ENCODE data around the gene COQ2. TPM values are rescaled to one million over a fixed set of nuclear protein-coding genes. Genes with fewer than 3 reads are reported as not detected.

Gene COQ2
- total and polyA plus RNA-seq, 11 donors: 10.4 to 26.3 (median 22.0) TPM

DNA sequence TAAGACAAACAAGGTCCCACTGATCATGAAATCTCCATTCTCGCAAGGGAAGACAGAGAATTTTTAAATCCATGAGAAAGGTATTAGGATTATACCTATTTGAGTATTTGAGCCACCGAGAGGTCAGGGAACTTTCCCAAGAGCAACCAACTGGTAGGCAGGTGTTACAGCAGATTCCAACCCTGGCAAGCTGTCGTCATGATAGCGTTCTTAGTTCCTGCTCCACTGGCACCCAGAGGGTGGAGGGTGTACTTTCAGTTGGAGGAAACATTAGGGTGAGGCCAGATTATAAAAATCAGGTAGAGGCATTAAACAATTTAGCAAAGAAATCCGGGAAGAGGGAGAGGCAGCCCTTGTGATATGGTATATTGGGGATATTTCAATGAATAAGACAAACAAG is 23.3 kb downstream of the COQ2 start:
- Histone ChIP-seq H3K4me1 (peaks cover 0 to 17% (median 0%) of the 10 kb centered on the region in 12 donors), H3K9me3 (no peaks in the 10 kb centered on the region), H3K27me3 (no peaks in the 10 kb centered on the region), H3K36me3 (peaks cover 0 to 46% (median 22%) of the 10 kb centered on the region in 9 donors), H3K27ac (no peak overlapping the region), H3K4me3 (no peak overlapping the region)
- DNase-seq (no peak), ATAC-seq (no peak)
- intact Hi-C loops (cut with DNase I): loop anchor here in 8 of 10 donors (2.0 to 10.0 kb wide), 4 partner anchors 189 to 799 kb away; no protein-coding TSS in a partner anchor
- no peak for TF ChIP-seq CTCF (IDR thresholded peaks at IDR 0.05)
- TF ChIP-seq POLR2A (IDR thresholded peaks at IDR 0.05): no peak
- 93 to 95% (median 94%) methylated on average over 5 of the region's 5 CpGs for WGBS, 4 donors

DNA sequence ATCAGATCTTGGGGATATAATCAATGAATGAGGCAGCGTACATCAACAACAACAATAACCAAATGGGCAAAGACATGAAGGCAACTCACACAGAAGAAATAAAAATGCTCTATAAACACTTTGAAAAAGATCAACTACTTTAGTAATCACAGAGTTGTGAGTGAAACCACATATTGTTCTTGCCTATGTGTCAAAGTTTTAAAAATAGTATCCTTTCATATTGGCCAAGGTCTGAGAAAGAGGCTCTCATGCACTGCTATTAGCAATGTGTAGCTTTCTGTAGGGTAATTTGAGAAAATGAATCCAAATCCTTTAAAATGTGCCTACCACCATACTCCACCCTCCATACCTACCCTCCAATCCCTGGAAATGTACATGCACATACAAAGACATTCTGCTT is 25.0 kb downstream of the COQ2 start:
- intact Hi-C loops (cut with DNase I): loop anchor here in 4 of 10 donors (2.0 to 10.0 kb wide), 4 partner anchors 181 to 795 kb away; no protein-coding TSS in a partner anchor
- H3K27me3 ChIP-seq: no peaks in the 10 kb centered on the region
- ATAC-seq (peak; percentile 56 to 69 (median 62)), DNase-seq (no peak)
- no peak overlapping the region for H3K4me3 ChIP-seq
- H3K27ac ChIP-seq: no peak overlapping the region
- peaks cover 0 to 28% (median 3%) of the 10 kb centered on the region in 12 donors for H3K4me1 ChIP-seq
- no peak for TF ChIP-seq CTCF (IDR thresholded peaks at IDR 0.05)
- TF ChIP-seq POLR2A (IDR thresholded peaks at IDR 0.05): no peak
- WGBS, 4 donors: 93 to 100% (median 98%) methylated on average over 1 of the region's 1 CpG
- peaks cover 0 to 33% (median 10%) of the 10 kb centered on the region in 9 donors for H3K36me3 ChIP-seq
- H3K9me3 ChIP-seq: no peaks in the 10 kb centered on the region

DNA sequence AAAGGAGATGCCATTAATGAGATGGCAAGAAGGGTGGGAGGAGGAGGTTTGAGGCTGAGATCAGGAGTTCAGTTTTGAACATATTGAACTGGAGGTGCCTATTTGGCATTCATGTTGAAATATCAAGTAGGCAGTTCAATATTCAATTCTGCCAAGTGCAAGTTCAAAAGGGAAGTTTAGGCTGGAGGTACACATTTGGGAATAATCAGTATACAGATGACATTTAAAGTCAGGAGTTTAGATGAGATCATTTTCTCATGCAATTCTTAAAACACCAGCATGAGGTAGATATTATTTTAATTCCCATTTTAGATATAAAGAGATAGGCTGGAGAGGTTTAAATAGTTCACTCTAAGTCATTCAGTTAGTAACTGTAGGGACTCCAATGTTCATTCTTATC is 26.1 kb downstream of the COQ2 start:
- ATAC-seq: no peak
- intact Hi-C loops (cut with DNase I): loop anchor here in 4 of 10 donors (2.0 to 10.0 kb wide), 4 partner anchors 180 to 794 kb away; no protein-coding TSS in a partner anchor

GRCh38 chr4:83257811-83258210 is 26.8 kb downstream of the COQ2 start:
- intact Hi-C loops (cut with DNase I): loop anchor here in 4 of 10 donors (2.0 to 10.0 kb wide), 4 partner anchors 179 to 793 kb away; no protein-coding TSS in a partner anchor
- 88 to 90% (median 89%) methylated on average over 7 of the region's 7 CpGs for WGBS, 4 donors
- TF ChIP-seq POLR2A (IDR thresholded peaks at IDR 0.05) (no peak), CTCF (IDR thresholded peaks at IDR 0.05) (no peak)
- H3K4me3 ChIP-seq: no peak overlapping the region
- H3K27ac ChIP-seq: no peak overlapping the region
- peaks cover 0 to 17% (median 6%) of the 10 kb centered on the region in 9 donors for H3K36me3 ChIP-seq
- peaks cover 0 to 28% (median 3%) of the 10 kb centered on the region in 12 donors for H3K4me1 ChIP-seq
- H3K9me3 ChIP-seq: no peaks in the 10 kb centered on the region
- DNase-seq (no peak), ATAC-seq (no peak)
- no peaks in the 10 kb centered on the region for H3K27me3 ChIP-seq

More for the DNA sequence above, 26.1 kb downstream of the COQ2 start:
- H3K4me1 ChIP-seq: peaks cover 0 to 28% (median 3%) of the 10 kb centered on the region in 12 donors
- no peak overlapping the region for H3K4me3 ChIP-seq
- H3K27me3 ChIP-seq: no peaks in the 10 kb centered on the region
- H3K9me3 ChIP-seq: no peaks in the 10 kb centered on the region
- DNase-seq: no peak
- TF ChIP-seq POLR2A (IDR thresholded peaks at IDR 0.05): no peak
- no peak for TF ChIP-seq CTCF (IDR thresholded peaks at IDR 0.05)
- H3K36me3 ChIP-seq: peaks cover 0 to 24% (median 6%) of the 10 kb centered on the region in 9 donors
- H3K27ac ChIP-seq: no peak overlapping the region

Measured in heart left ventricle (tissue), 16 donors.